Measurements from ENCODE around the gene MPC2. TPM values are rescaled to one million over a fixed set of nuclear protein-coding genes. Genes with fewer than 3 reads are reported as not detected.

Gene MPC2
- total and polyA plus RNA-seq, 2 experiments from 2014 or later: 65.5 to 188 TPM

DNA sequence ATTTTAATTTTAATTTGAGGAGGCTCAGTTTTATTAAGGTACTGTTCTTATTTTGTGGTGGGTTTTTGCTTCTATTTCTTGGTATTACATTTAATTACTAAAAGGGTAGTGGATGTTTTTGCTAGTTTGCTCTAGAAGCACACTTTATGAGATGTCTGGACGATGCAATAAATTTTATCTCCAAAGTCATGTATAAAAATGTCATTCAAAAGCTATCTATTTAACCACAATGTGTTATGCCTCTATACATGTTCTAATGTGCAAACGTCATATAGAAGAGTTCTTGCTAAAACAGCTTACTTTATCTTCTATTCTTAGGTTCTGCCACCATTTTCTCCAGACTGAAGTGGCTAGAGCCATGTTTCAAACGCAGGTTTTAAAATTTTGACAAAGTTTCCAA is 12.9 kb upstream of the MPC2 start:
- TF ChIP-seq EZH2phosphoT487 (IDR thresholded peaks at IDR 0.05; ENCODE audit: insufficient read depth, low read depth) (no peak), EZH2 (IDR thresholded peaks at IDR 0.05; ENCODE audit: insufficient read depth, poor library complexity, severe bottlenecking) (no peak)
- no peak overlapping the region for H3K9ac ChIP-seq
- 78 to 79% methylated on average over 3 of the region's 3 CpGs for WGBS, 2 experiments (ENCODE audit: low coverage in 1 of 2, low lambda C conversion rate in 2 of 2, missing lambda C conversion rate in 2 of 2)
- H3K9me3 ChIP-seq (ENCODE audit: low read depth): no peaks in the 10 kb centered on the region
- H3K36me3 ChIP-seq (ENCODE audit: low read depth): peaks cover 10% of the 10 kb centered on the region
- in situ Hi-C loops (cut with MboI): no loop called here
- H3K9me2 ChIP-seq (ENCODE audit: insufficient read depth): no peaks in the 10 kb centered on the region
- H3F3A ChIP-seq (ENCODE audit: insufficient read depth): no peaks in the 10 kb centered on the region
- peaks cover 100% of the 10 kb centered on the region for H3K79me2 ChIP-seq (ENCODE audit: insufficient read depth)
- no peak overlapping the region for H3K4me2 ChIP-seq (ENCODE audit: unreplicated experiment)
- peaks cover 22% of the 10 kb centered on the region; the same call in 1 of the 2 replicates for H3K4me1 ChIP-seq (ENCODE audit: insufficient read depth)
- peaks cover 23% of the 10 kb centered on the region for H4K20me1 ChIP-seq (ENCODE audit: insufficient read depth)
- H3K27me3 ChIP-seq (replicated peaks; ENCODE audit: insufficient read depth): no peaks in the 10 kb centered on the region
- H3K27ac ChIP-seq: no peak overlapping the region
- H3K4me3 ChIP-seq: no peak overlapping the region
- no peak overlapping the region for H2AFZ ChIP-seq
- no peak for DNase-seq

DNA sequence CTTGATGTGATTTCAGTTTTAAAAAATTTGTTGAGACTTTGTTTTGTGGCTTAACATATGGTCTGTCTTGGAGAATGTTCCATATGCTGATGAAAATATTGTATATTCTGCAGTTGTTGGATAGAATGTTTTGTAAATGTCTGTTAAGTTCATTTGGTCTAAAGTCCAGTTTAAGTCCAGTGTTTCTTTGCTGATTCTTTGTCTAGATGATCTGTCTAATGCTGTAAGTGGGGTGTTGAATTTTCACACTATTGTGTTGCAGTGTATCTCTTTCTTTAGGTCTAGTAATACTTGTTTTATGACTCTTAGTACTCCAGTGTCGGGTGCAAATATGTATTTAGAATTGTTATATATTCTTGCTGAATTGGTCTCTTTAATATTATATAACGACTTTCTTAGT is 10.9 kb upstream of the MPC2 start:
- H3K4me2 ChIP-seq (ENCODE audit: unreplicated experiment): no peak overlapping the region
- H3K4me3 ChIP-seq: no peak overlapping the region
- DNase-seq: no peak
- no peak overlapping the region for H2AFZ ChIP-seq
- H3K9me3 ChIP-seq (ENCODE audit: low read depth): no peaks in the 10 kb centered on the region
- H4K20me1 ChIP-seq (ENCODE audit: insufficient read depth): peaks cover 26% of the 10 kb centered on the region
- no peak for TF ChIP-seq EZH2 (IDR thresholded peaks at IDR 0.05; ENCODE audit: insufficient read depth, poor library complexity, severe bottlenecking)
- TF ChIP-seq EZH2phosphoT487 (IDR thresholded peaks at IDR 0.05; ENCODE audit: insufficient read depth, low read depth): no peak
- H3K27me3 ChIP-seq (replicated peaks; ENCODE audit: insufficient read depth): no peaks in the 10 kb centered on the region
- H3K4me1 ChIP-seq (ENCODE audit: insufficient read depth): peaks cover 22% of the 10 kb centered on the region; the same call in 1 of the 2 replicates
- peaks cover 100% of the 10 kb centered on the region for H3K79me2 ChIP-seq (ENCODE audit: insufficient read depth)
- no peak overlapping the region for H3K9ac ChIP-seq
- peaks cover 3% of the 10 kb centered on the region for H3K36me3 ChIP-seq (ENCODE audit: low read depth)
- no peaks in the 10 kb centered on the region for H3F3A ChIP-seq (ENCODE audit: insufficient read depth)
- in situ Hi-C loops (cut with MboI): no loop called here
- H3K27ac ChIP-seq: no peak overlapping the region
- H3K9me2 ChIP-seq (ENCODE audit: insufficient read depth): no peaks in the 10 kb centered on the region
- WGBS, 2 experiments (ENCODE audit: low coverage in 1 of 2, low lambda C conversion rate in 2 of 2, missing lambda C conversion rate in 2 of 2): 51 to 54% methylated on average over 2 of the region's 2 CpGs

DNA sequence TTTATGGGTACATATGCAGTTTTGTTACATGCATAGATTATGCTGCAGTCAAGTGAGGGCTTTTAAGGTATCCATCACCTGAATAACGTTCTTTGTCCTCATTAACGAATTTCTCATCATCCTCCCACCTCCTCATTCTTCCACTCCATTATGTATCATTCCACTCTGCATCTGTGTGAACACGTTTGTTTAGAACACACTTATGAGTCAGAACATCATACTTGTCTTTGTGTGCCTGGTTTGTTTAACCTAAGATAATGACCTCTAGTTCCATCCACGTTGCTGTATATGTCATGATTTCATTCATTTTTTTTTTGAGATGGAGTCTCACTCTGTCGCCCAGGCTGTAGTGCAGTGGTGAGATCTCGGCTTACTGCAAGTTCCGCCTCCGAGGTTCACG is 6.7 kb upstream of the MPC2 start:
- H3F3A ChIP-seq (ENCODE audit: insufficient read depth): peaks cover 5% of the 10 kb centered on the region; the same call in 1 of the 2 replicates
- H3K9me3 ChIP-seq (ENCODE audit: low read depth): no peaks in the 10 kb centered on the region
- no peaks in the 10 kb centered on the region for H3K27me3 ChIP-seq (replicated peaks; ENCODE audit: insufficient read depth)
- TF ChIP-seq EZH2phosphoT487 (IDR thresholded peaks at IDR 0.05; ENCODE audit: insufficient read depth, low read depth) (no peak), EZH2 (IDR thresholded peaks at IDR 0.05; ENCODE audit: insufficient read depth, poor library complexity, severe bottlenecking) (no peak)
- H3K27ac ChIP-seq: no peak overlapping the region
- DNase-seq: no peak
- in situ Hi-C loops (cut with MboI): no loop called here
- WGBS, 2 experiments (ENCODE audit: low coverage in 1 of 2, low lambda C conversion rate in 2 of 2, missing lambda C conversion rate in 2 of 2): 86 to 91% methylated on average over 9 of the region's 9 CpGs
- no peak overlapping the region for H2AFZ ChIP-seq
- H3K9ac ChIP-seq: no peak overlapping the region
- H3K4me1 ChIP-seq (ENCODE audit: insufficient read depth): peaks cover 11% of the 10 kb centered on the region; the same call in 1 of the 2 replicates
- H3K4me3 ChIP-seq: no peak overlapping the region
- no peaks in the 10 kb centered on the region for H3K9me2 ChIP-seq (ENCODE audit: insufficient read depth)
- peaks cover 34% of the 10 kb centered on the region for H4K20me1 ChIP-seq (ENCODE audit: insufficient read depth)
- no peak overlapping the region for H3K4me2 ChIP-seq (ENCODE audit: unreplicated experiment)
- H3K79me2 ChIP-seq (ENCODE audit: insufficient read depth): peaks cover 100% of the 10 kb centered on the region
- H3K36me3 ChIP-seq (ENCODE audit: low read depth): no peaks in the 10 kb centered on the region; the same call in 1 of the 2 replicates

DNA sequence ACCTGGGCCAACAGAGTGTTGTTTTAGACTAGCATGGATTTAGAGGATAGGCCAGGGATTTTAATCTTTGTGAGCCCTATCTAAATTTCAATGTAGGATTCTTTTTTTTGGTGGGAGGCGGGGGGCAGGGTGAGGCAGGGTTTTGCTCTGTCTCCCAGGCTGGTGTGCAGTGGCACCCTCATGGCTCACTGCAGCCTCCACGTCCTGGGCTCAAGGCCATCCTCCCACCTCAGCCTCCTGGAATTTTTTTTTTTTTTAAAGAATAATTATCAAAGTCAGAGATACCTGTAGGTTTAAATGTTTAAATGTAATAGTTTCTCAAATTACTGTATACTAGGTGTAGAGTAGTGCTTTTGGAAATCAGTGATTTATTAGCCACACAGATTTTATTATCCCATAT is 3.4 kb upstream of the MPC2 start:
- 80 to 85% methylated on average over 2 of the region's 2 CpGs for WGBS, 2 experiments (ENCODE audit: low coverage in 1 of 2, low lambda C conversion rate in 2 of 2, missing lambda C conversion rate in 2 of 2)
- Histone ChIP-seq H3K27me3 (replicated peaks; ENCODE audit: insufficient read depth) (no peaks in the 10 kb centered on the region), H3K9me3 (ENCODE audit: low read depth) (no peaks in the 10 kb centered on the region), H3K9me2 (ENCODE audit: insufficient read depth) (no peaks in the 10 kb centered on the region), H3K27ac (no peak overlapping the region), H3K4me3 (0 out of 2 replicates have a peak overlapping the region, but pooled peaks have one; percentile 2), H3K4me2 (ENCODE audit: unreplicated experiment) (no peak overlapping the region), H3K4me1 (ENCODE audit: insufficient read depth) (no peaks in the 10 kb centered on the region), H4K20me1 (ENCODE audit: insufficient read depth) (peaks cover 12% of the 10 kb centered on the region; the same call in 1 of the 2 replicates), H2AFZ (no peak overlapping the region), H3K9ac (no peak overlapping the region), H3F3A (ENCODE audit: insufficient read depth) (peaks cover 18% of the 10 kb centered on the region), H3K36me3 (ENCODE audit: low read depth) (no peaks in the 10 kb centered on the region; the same call in 1 of the 2 replicates), H3K79me2 (ENCODE audit: insufficient read depth) (peaks cover 90% of the 10 kb centered on the region)
- DNase-seq: no peak
- in situ Hi-C loops (cut with MboI): no loop called here
- no peak for TF ChIP-seq EZH2phosphoT487 (IDR thresholded peaks at IDR 0.05; ENCODE audit: insufficient read depth, low read depth)
- no peak for TF ChIP-seq EZH2 (IDR thresholded peaks at IDR 0.05; ENCODE audit: insufficient read depth, poor library complexity, severe bottlenecking)

All from GM23248 (cell line).